Transverse colon (tissue), 4 donors: ENCODE results near the gene GHRH. TPM values are rescaled to one million over a fixed set of nuclear protein-coding genes. Genes with fewer than 3 reads are reported as not detected.

ENCODE experiments used
- DNase-seq: peaks from one replicate; pipeline ENCODE4 v3.0.0-alpha.2; 2019
- H3K27ac ChIP-seq, 4 donors: fragments of 200-600 bp; sonication (generic); 2 replicates each; pipeline ENCODE4 v1.5.1; 2016 to 2018; ENCODE audit warnings: inconsistent platforms in 4 of 4
- H3K27me3 ChIP-seq: fragments of 200-600 bp; sonication (generic); 2 replicates; pipeline ENCODE4 v1.5.1; 2017; ENCODE audit warnings: inconsistent platforms
- H3K36me3 ChIP-seq, 4 donors: fragments of 200-600 bp; sonication (generic); 2 replicates each; pipeline ENCODE4 v1.5.1; 2017 to 2019; ENCODE audit warnings: inconsistent platforms in 4 of 4
- H3K4me1 ChIP-seq, 4 donors: fragments of 200-600 bp; sonication (generic); 2 replicates each; pipeline ENCODE4 v1.5.1; 2017 to 2020; ENCODE audit warnings: inconsistent platforms in 4 of 4
- H3K4me3 ChIP-seq, 4 donors: fragments of 200-600 bp; sonication (generic); 1 replicate in 1 of 4; 2 replicates in 3 of 4; pipeline versions ENCODE4 v1.5.1 to v1.6.1; 2017 to 2019; ENCODE audit warnings: inconsistent platforms in 4 of 4
- H3K9me3 ChIP-seq, 2 donors: fragments of 200-600 bp; sonication (generic); 2 replicates each; pipeline ENCODE4 v1.5.1; 2017 to 2019; ENCODE audit warnings: inconsistent platforms in 2 of 2
- EP300 ChIP-seq: sonication (generic); formaldehyde crosslinking; IDR thresholded peaks from one replicate; pipeline ENCODE4 v1.6.1; 2017; ENCODE audit warnings: antibody characterized with exemption, low read depth
- POLR2A ChIP-seq: fragments of 450-650 bp; IDR thresholded peaks from one replicate; pipeline ENCODE4 v1.6.1; 2016; ENCODE audit warnings: antibody characterized with exemption, mild to moderate bottlenecking, moderate library complexity
- POLR2AphosphoS5 ChIP-seq, 3 donors: sonication (generic); formaldehyde crosslinking; IDR thresholded peaks; one replicate each; pipeline ENCODE4 v1.6.1; 2016; ENCODE audit warnings: antibody characterized with exemption in 3 of 3
- WGBS, 2 donors: methylation state at CpG; one replicate each; pipeline ENCODE4 v1.1.5; 2018; ENCODE audit warnings: low coverage in 1 of 2; 5-methylcytosine and 5-hydroxymethylcytosine counted together
- in situ Hi-C, 4 donors: fragments of 200-750 bp; cut with MboI; loops; one replicate each; pipeline versions ENCODE4 v1.15.0 to v1.15.1; 2017; ENCODE audit warnings: low sequenced_read_pairs in 3 of 4, low pct_ligation_motif_present in 1 of 4, low pct_unique_long_range_greater_than_20kb in 1 of 4
- intact Hi-C: fragments of 100-400 bp; cut with DNase I; formaldehyde crosslinking; loops from one replicate; pipeline ENCODE4 v1.15.1; 2023; ENCODE audit warnings: low total_unique reads
- total RNA-seq, 4 donors: library from RNA; depleted of rRNA; stranded (reverse); fragments of >200 nt; gene quantifications; one replicate each; pipeline ENCODE4 v1.1.0, GENCODE V29; 2016
- TF ChIP-seq, protein P1 (sequence below), 5 experiments: fragments of 200-600 bp in 3 of 5; fragments of 450-650 bp in 2 of 5; sonication (generic) in 3 of 5; IDR thresholded peaks; 1 replicate in 2 of 5; 2 replicates in 3 of 5; pipeline ENCODE4 v1.5.1; 2016 to 2017; ENCODE audit warnings: antibody characterized with exemption in 5 of 5, inconsistent platforms in 3 of 5, mild to moderate bottlenecking in 2 of 5, moderate library complexity in 1 of 5

The GHRH gene
- total RNA-seq, 4 donors from 2014 or later = not detected

DNA sequence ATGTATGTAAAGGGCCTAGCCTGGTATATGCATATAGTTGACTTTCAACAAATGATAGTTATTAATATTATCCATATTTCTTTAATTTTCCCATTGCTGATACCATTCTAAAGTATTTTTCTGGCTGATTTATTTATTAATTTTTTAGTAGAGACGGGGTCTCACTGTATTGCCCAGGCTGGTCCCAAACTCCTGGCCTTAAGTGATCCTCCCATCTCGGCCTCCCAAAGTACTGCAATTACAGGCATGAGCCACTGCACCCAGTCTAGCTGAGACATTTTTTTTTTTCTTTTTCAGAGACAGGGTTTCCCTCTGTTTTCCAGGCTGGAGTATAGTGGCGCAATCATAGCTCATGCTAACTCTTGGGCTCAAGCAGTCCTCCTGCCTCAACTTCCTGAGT, 52.4 kb downstream of the GHRH start:
- no peak for DNase-seq
- Histone ChIP-seq H3K9me3 (no peaks in the 10 kb centered on the region), H3K27ac (no peak overlapping the region), H3K36me3 (peaks cover 0 to 81% (median 37%) of the 10 kb centered on the region in 4 donors), H3K4me1 (no peaks in the 10 kb centered on the region), H3K4me3 (no peak overlapping the region), H3K27me3 (no peaks in the 10 kb centered on the region)
- in situ Hi-C loops (loop anchor here in 1 of 4 donors (5.0 kb wide), 1 partner anchor 328 kb away; no protein-coding TSS in a partner anchor), intact Hi-C loops (loop anchor here (10.0 kb wide), 2 partner anchors 176 to 316 kb away; partner anchors contain the start of genes BLCAP and NNAT)
- TF ChIP-seq POLR2A = no peak
- TF ChIP-seq, protein P1, sequence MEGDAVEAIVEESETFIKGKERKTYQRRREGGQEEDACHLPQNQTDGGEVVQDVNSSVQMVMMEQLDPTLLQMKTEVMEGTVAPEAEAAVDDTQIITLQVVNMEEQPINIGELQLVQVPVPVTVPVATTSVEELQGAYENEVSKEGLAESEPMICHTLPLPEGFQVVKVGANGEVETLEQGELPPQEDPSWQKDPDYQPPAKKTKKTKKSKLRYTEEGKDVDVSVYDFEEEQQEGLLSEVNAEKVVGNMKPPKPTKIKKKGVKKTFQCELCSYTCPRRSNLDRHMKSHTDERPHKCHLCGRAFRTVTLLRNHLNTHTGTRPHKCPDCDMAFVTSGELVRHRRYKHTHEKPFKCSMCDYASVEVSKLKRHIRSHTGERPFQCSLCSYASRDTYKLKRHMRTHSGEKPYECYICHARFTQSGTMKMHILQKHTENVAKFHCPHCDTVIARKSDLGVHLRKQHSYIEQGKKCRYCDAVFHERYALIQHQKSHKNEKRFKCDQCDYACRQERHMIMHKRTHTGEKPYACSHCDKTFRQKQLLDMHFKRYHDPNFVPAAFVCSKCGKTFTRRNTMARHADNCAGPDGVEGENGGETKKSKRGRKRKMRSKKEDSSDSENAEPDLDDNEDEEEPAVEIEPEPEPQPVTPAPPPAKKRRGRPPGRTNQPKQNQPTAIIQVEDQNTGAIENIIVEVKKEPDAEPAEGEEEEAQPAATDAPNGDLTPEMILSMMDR (IDR thresholded peaks at IDR 0.05) = no peak
- TF ChIP-seq POLR2AphosphoS5 (IDR thresholded peaks at IDR 0.05) = no peak
- 93 to 100% methylated on average over 3 of the region's 3 CpGs for WGBS, 2 donors

DNA sequence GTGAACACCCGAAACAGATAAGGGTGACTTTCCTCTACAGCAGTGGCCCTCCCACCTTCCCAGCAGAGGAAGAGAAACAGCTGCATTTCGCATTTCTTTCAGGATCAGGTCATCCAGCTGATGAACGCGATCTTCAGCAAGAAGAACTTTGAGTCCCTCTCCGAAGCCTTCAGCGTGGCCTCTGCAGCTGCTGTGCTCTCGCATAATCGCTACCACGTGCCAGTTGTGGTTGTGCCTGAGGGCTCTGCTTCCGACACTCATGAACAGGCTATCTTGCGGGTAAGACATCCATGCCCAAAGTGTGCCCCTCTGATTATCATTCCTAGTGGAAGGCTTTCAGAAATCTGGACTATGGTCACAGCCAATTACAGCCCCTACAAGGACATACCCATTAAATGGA, 54.4 kb downstream of the GHRH start:
- Histone ChIP-seq H3K9me3 (no peaks in the 10 kb centered on the region), H3K27ac (no peak overlapping the region), H3K27me3 (no peaks in the 10 kb centered on the region), H3K4me1 (peaks cover 0 to under 1% (median 0%) of the 10 kb centered on the region in 4 donors), H3K4me3 (no peak overlapping the region), H3K36me3 (peaks cover 0 to 69% (median 30%) of the 10 kb centered on the region in 4 donors)
- no peak for TF ChIP-seq EP300
- TF ChIP-seq POLR2A = no peak
- no peak for TF ChIP-seq POLR2AphosphoS5 (IDR thresholded peaks at IDR 0.05)
- TF ChIP-seq, protein P1 (IDR thresholded peaks at IDR 0.05) = no peak
- in situ Hi-C loops (loop anchor here in 1 of 4 donors (5.0 kb wide), 1 partner anchor 330 kb away; no protein-coding TSS in a partner anchor), intact Hi-C loops (loop anchor here (10.0 kb wide), 2 partner anchors 178 to 318 kb away; partner anchors contain the start of genes BLCAP and NNAT)
- no peak for DNase-seq
- 71 to 94% methylated on average over 1 to 11 of the region's 11 CpGs for WGBS, 2 donors

DNA sequence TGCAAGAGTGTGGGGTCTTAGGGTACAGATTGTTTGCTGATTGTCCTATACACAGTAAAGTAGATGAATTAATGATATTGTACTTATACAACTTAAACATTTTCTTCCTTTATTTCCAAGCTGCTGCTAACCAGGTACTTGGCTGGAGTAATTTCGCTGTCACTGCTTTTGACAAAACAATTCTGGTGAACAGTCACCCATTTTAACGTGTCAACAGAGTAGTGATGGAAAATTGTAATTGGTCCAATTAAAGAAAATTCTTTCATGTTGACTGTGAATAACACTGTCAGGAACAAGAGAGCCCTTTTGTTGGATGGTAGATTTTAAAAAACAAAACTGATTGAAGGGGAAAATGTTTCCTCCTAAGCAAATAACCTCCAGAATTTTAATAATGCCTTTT, 55.8 kb downstream of the GHRH start:
- in situ Hi-C loops (loop anchor here in 1 of 4 donors (5.0 kb wide), 1 partner anchor 332 kb away; no protein-coding TSS in a partner anchor), intact Hi-C loops (loop anchor here (10.0 kb wide), 2 partner anchors 179 to 319 kb away; partner anchors contain the start of genes BLCAP and NNAT)
- TF ChIP-seq POLR2AphosphoS5 (IDR thresholded peaks at IDR 0.05) (no peak), POLR2A (no peak), EP300 (no peak)
- TF ChIP-seq, protein P1 (IDR thresholded peaks at IDR 0.05) = no peak
- no peak overlapping the region for H3K4me3 ChIP-seq
- H3K9me3 ChIP-seq = no peaks in the 10 kb centered on the region
- DNase-seq = no peak
- peaks cover 0 to 57% (median 28%) of the 10 kb centered on the region in 4 donors for H3K36me3 ChIP-seq
- H3K4me1 ChIP-seq = peaks cover 0 to 10% (median 4%) of the 10 kb centered on the region in 4 donors
- no peak overlapping the region for H3K27ac ChIP-seq
- no peaks in the 10 kb centered on the region for H3K27me3 ChIP-seq
- WGBS, 2 donors = 81 to 83% methylated on average over 2 of the region's 2 CpGs

DNA sequence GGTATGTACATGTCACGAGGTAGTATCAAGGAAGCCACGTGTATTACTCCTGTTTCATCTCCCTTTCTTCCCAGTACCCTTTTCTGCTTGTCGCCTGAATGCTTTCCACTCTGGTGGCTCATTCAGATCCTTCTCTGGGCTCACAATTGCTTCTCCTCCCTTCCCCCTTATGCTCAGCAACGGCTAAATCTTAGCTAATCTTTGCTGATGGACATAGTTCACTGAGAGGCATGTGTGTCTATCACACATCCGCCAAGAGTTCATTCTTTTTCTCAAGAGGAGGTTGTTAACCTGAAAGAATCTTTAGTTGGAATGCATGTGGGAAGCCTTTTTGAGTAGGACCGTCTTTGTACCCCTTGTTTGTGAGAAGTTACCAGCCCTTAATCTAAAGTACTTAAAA, 56.5 kb downstream of the GHRH start:
- no peak overlapping the region for H3K27ac ChIP-seq
- in situ Hi-C loops (loop anchor here in 1 of 4 donors (5.0 kb wide), 1 partner anchor 332 kb away; no protein-coding TSS in a partner anchor), intact Hi-C loops (loop anchor here (10.0 kb wide), 2 partner anchors 180 to 320 kb away; partner anchors contain the start of genes BLCAP and NNAT)
- no peaks in the 10 kb centered on the region for H3K27me3 ChIP-seq
- TF ChIP-seq POLR2A = no peak
- TF ChIP-seq POLR2AphosphoS5 (IDR thresholded peaks at IDR 0.05) = no peak
- peaks cover 0 to 59% (median 28%) of the 10 kb centered on the region in 4 donors for H3K36me3 ChIP-seq
- H3K9me3 ChIP-seq = no peaks in the 10 kb centered on the region
- H3K4me3 ChIP-seq = no peak overlapping the region
- WGBS, 2 donors = 85 to 89% methylated on average over 3 to 6 of the region's 6 CpGs
- no peak for DNase-seq
- peaks cover 0 to 10% (median 4%) of the 10 kb centered on the region in 4 donors for H3K4me1 ChIP-seq
